Brain microvascular endothelial cell (primary cell): Measurements from ENCODE around the gene ATP1A2.

Experiments used
- DNase-seq: peaks from one replicate; pipeline ENCODE4 v3.0.0-alpha.2; 2020
- H3K27ac ChIP-seq: fragments of 250-450 bp; sonication (Bioruptor Pico); 2 replicates; pipeline ENCODE4 v1.5.1; 2020; ENCODE audit warnings: mild to moderate bottlenecking, moderate library complexity
- H3K27me3 ChIP-seq: fragments of 250-450 bp; sonication (Bioruptor Pico); replicated peaks from 2 replicates; pipeline ENCODE4 v1.5.1; 2020; ENCODE audit warnings: mild to moderate bottlenecking
- H3K36me3 ChIP-seq: fragments of 250-450 bp; sonication (Bioruptor Pico); replicated peaks from 2 replicates; pipeline ENCODE4 v1.5.1; 2020; ENCODE audit warnings: mild to moderate bottlenecking
- H3K4me3 ChIP-seq: 2 replicates; pipeline ENCODE4 v1.5.1; 2011; ENCODE audit warnings: low read depth, mild to moderate bottlenecking, control low read depth, low read length, moderate library complexity
- in situ Hi-C: cut with HindIII; loops from 2 replicates; pipeline ENCODE4 v1.10.0; 2017; ENCODE audit warnings: low sequenced_read_pairs, low pct_ligation_motif_present
- TF ChIP-seq, protein P1 (sequence below): IDR thresholded peaks from 2 replicates; pipeline ENCODE4 v1.5.1; 2011; ENCODE audit warnings: low read depth, mild to moderate bottlenecking, moderate library complexity, low read length, control low read depth, inconsistent platforms; ENCODE audit errors: missing control alignments

ATP1A2 gene

GRCh38 chr1:160093624-160094290 is 21.8 kb upstream of the ATP1A2 start:
- H3K4me3 ChIP-seq, result no peak overlapping the region
- no peak for DNase-seq
- TF ChIP-seq, protein P1, sequence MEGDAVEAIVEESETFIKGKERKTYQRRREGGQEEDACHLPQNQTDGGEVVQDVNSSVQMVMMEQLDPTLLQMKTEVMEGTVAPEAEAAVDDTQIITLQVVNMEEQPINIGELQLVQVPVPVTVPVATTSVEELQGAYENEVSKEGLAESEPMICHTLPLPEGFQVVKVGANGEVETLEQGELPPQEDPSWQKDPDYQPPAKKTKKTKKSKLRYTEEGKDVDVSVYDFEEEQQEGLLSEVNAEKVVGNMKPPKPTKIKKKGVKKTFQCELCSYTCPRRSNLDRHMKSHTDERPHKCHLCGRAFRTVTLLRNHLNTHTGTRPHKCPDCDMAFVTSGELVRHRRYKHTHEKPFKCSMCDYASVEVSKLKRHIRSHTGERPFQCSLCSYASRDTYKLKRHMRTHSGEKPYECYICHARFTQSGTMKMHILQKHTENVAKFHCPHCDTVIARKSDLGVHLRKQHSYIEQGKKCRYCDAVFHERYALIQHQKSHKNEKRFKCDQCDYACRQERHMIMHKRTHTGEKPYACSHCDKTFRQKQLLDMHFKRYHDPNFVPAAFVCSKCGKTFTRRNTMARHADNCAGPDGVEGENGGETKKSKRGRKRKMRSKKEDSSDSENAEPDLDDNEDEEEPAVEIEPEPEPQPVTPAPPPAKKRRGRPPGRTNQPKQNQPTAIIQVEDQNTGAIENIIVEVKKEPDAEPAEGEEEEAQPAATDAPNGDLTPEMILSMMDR, result no peak
- H3K27ac ChIP-seq, result no peak overlapping the region
- no peaks in the 10 kb centered on the region for H3K36me3 ChIP-seq
- no peaks in the 10 kb centered on the region for H3K27me3 ChIP-seq
- in situ Hi-C loops, result no loop called here

- Histone ChIP-seq H3K36me3 (no peaks in the 10 kb centered on the region), H3K27me3 (no peaks in the 10 kb centered on the region), H3K4me3 (no peak overlapping the region), H3K27ac (no peak overlapping the region)
- in situ Hi-C loops, result no loop called here
- TF ChIP-seq, protein P1, result no peak
- DNase-seq, result no peak
Observed at GRCh38 chr1:160094291-160094625, 21.3 kb upstream of the ATP1A2 start.

GRCh38 chr1:160094806-160095205 is 20.8 kb upstream of the ATP1A2 start:
- Histone ChIP-seq H3K36me3 (no peaks in the 10 kb centered on the region), H3K27me3 (no peaks in the 10 kb centered on the region), H3K4me3 (no peak overlapping the region), H3K27ac (no peak overlapping the region)
- no peak for DNase-seq
- in situ Hi-C loops, result no loop called here
- TF ChIP-seq, protein P1, result no peak

DNA sequence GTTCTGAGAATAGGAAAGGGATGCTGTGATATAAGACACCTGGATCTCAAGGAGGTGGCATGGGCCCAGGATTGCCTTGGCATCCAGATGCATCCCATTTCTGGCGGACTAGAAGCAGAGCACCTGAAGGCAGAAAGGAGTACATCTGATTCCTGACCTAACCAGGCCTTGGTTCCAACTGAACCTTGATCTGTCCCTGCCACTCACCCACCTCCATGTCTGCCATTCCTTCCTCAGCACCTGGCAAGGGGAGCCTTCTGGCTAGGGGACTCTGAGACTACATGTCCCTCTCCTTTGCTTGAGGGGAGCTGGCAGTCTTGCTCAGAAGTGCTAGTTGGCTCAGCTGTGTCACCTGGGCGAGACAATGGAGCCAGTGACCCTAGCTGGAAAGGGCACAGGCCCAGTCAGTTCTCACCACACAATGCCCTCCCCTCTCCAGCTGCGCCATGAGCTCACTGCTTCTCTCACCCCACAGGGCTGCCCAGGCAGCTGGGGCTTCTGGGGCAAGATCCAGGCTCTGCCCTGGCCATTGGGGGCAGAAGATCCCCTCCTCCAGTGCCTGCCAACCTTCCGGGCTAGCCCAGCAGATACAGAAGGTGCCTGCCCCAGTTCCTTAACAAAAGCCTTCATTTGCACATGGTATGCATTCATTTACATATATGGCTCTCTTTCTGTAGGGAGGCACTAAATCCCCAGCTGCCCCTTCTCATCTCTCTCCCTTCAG is 20.0 kb upstream of the ATP1A2 start:
- Histone ChIP-seq H3K27me3 (no peaks in the 10 kb centered on the region), H3K27ac (no peak overlapping the region), H3K36me3 (no peaks in the 10 kb centered on the region), H3K4me3 (no peak overlapping the region)
- in situ Hi-C loops, result no loop called here
- no peak for DNase-seq
- TF ChIP-seq, protein P1, result no peak

DNA sequence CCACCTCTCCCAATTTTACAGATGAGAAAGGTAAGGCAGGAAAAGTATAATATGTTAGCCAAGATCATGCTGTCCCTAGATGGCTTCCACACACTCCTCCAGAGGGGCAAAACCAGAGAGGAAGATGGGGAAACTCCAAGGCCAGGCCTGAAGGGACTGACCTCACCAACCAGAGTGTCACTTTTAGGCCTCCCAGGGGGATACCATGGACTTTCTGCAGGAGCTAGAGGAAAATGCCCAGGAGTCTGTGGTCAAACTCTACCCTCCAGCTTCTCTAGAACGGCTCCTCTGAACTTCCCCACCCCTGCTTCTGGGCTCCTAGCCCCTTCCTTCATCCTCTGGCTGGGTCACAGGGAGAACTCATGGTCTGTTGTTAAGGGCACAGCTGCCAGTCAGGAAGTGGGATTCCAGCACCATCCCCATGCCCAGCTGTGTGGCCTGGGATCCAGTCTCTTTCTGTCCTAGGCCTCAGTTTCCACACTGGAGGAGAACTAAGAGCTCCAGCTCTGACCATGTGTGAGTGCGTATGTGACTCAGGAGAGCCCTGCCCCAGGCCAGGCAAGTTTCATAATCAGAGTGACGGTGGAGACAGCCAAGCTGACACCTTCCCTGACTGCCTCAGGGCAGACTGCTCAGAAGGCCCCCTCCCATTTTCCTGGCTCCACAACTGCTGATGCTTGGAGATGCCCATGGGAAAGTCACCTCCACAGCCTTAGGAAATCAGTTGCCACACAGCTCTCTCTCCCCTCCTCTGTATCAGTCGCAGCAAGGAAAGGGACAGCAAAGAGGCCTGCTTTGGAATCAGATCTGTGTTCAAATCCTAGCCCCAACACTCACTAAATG is 19.1 kb upstream of the ATP1A2 start:
- DNase-seq, result no peak
- in situ Hi-C loops, result no loop called here

More for the DNA sequence above, 19.1 kb upstream of the ATP1A2 start:
- Histone ChIP-seq H3K27ac (no peak overlapping the region), H3K27me3 (no peaks in the 10 kb centered on the region), H3K4me3 (no peak overlapping the region), H3K36me3 (no peaks in the 10 kb centered on the region)
- TF ChIP-seq, protein P1, result no peak
